ENCODE results near the gene RPS6KC1. TPM values are rescaled to one million over a fixed set of nuclear protein-coding genes. Genes with fewer than 3 reads are reported as not detected.
"Not testable (repeated sequence)": the region's sequence is repeated elsewhere in the genome, so short reads cannot be mapped to it uniquely, and the experiment has no call there.

Gene RPS6KC1
- total RNA-seq, 2 donors from 2014 or later: 13.7 to 48.5 TPM

DNA sequence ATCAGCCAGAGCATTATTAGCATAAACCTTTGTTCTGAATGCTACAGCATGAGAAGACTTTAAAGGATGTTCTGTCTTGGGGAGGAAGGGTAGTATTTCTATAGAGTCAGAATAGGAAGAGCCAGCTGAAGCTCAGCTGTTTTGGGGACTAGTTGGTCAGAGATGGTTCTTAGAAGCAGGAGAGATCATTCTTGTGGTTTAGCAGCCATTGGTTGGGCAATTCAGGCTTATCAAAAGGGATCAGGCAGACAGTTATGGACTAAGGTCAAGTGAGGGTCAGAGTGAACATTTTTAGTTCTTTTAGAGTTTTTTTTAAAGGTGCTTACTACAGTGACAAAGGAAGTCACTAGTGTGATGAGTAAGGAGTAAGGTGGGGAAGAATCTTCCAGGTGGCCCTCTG lies 245.5 kb downstream of the RPS6KC1 start:
- Histone ChIP-seq H3K4me1 (no peaks in the 10 kb centered on the region), H3K9me3 (peaks cover 0 to 6% (median 0%) of the 10 kb centered on the region in 3 donors), H3K27ac (no peak overlapping the region), H3K27me3 (no peaks in the 10 kb centered on the region), H3K4me3 (no peak overlapping the region), H3K36me3 (replicated peaks in 1 of 2; ENCODE audit: insufficient read depth in 1 of 2, low read depth in 2 of 2) (no peaks in the 10 kb centered on the region)
- intact Hi-C loops (cut with DNase I): no loop called here
- TF ChIP-seq, protein P1, sequence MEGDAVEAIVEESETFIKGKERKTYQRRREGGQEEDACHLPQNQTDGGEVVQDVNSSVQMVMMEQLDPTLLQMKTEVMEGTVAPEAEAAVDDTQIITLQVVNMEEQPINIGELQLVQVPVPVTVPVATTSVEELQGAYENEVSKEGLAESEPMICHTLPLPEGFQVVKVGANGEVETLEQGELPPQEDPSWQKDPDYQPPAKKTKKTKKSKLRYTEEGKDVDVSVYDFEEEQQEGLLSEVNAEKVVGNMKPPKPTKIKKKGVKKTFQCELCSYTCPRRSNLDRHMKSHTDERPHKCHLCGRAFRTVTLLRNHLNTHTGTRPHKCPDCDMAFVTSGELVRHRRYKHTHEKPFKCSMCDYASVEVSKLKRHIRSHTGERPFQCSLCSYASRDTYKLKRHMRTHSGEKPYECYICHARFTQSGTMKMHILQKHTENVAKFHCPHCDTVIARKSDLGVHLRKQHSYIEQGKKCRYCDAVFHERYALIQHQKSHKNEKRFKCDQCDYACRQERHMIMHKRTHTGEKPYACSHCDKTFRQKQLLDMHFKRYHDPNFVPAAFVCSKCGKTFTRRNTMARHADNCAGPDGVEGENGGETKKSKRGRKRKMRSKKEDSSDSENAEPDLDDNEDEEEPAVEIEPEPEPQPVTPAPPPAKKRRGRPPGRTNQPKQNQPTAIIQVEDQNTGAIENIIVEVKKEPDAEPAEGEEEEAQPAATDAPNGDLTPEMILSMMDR (IDR thresholded peaks at IDR 0.05): no peak
- TF ChIP-seq POLR2A (IDR thresholded peaks at IDR 0.05): no peak
- DNase-seq: no peak
- ATAC-seq: no peak

DNA sequence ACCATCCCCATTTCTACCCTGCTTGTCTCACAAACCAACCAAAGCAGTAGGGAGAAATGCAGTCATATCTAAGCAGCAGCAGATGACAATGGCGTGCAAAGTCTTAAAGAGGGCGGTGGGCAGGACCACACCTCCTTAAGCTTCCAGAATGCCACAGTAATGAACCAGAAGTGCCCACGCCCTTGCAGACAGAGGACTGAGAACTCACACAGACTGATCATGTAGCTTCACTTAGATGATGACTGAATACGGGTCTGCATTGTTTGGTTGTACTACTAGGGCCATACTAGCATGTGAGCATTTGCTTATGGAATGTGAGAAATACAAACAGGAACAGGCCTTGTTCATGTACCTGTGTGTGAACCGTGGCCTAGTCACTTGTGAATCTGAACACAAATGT lies 246.0 kb downstream of the RPS6KC1 start:
- peaks cover 0 to 6% (median 0%) of the 10 kb centered on the region in 3 donors for H3K9me3 ChIP-seq
- ATAC-seq (no peak), DNase-seq (no peak)
- H3K4me1 ChIP-seq: no peaks in the 10 kb centered on the region
- intact Hi-C loops (cut with DNase I): no loop called here
- no peaks in the 10 kb centered on the region for H3K27me3 ChIP-seq
- no peak overlapping the region for H3K4me3 ChIP-seq
- H3K36me3 ChIP-seq (replicated peaks in 1 of 2; ENCODE audit: insufficient read depth in 1 of 2, low read depth in 2 of 2): no peaks in the 10 kb centered on the region
- no peak overlapping the region for H3K27ac ChIP-seq
- TF ChIP-seq POLR2A (IDR thresholded peaks at IDR 0.05): no peak
- TF ChIP-seq, protein P1 (IDR thresholded peaks at IDR 0.05): no peak
- 92 to 96% methylated on average over 5 of the region's 5 CpGs for WGBS, 2 donors

DNA sequence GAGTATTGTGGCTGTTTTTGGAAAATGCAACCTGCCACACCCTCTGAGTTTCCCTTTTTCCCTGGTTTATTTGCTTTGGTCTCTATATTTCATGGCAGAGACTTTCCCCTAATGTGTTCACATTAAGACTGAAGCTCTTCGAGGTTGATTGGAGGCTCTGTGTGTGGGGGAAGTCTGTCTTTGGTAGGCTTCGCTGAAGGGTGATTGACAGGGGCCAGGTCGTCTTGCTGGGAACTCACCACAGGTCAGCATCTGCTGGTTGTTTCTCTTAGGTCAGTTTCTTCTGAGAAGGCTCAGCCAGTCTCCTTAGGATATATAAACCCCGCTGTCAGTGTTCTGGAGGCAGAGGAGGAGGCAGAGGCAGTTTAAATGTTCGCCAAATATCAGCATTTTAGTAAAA lies 249.4 kb downstream of the RPS6KC1 start:
- Histone ChIP-seq H3K4me3 (no peak overlapping the region), H3K27ac (no peak overlapping the region), H3K27me3 (no peaks in the 10 kb centered on the region), H3K36me3 (replicated peaks in 1 of 2; ENCODE audit: insufficient read depth in 1 of 2, low read depth in 2 of 2) (no peaks in the 10 kb centered on the region), H3K9me3 (peaks cover 0 to 6% (median 0%) of the 10 kb centered on the region in 3 donors), H3K4me1 (no peaks in the 10 kb centered on the region)
- 76% methylated on average over 5 of the region's 5 CpGs for WGBS, 2 donors
- no peak for ATAC-seq
- DNase-seq: no peak
- TF ChIP-seq, protein P1 (IDR thresholded peaks at IDR 0.05): no peak
- no peak for TF ChIP-seq POLR2A (IDR thresholded peaks at IDR 0.05)
- intact Hi-C loops (cut with DNase I): no loop called here

DNA sequence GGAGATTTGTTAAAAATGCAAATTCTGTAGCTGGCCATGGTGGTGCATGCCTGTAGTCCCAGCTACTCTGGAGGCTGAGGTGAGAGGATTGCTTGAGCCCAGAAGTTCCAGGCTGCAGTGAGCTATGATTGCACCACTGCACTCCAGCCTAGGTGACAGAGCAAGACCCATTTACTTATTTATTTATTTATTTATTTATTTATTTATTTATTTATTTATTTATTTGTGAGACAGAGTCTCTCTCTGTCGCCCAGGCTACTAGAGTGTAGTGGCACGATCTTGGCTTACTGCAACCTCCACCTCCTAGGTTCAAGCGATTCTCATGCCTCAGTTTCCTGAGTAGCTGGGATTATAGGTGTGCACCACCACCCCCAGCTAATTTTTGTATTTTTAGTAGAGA lies 250.5 kb downstream of the RPS6KC1 start:
- DNase-seq; H3K36me3 ChIP-seq (replicated peaks in 1 of 2; ENCODE audit: insufficient read depth in 1 of 2, low read depth in 2 of 2); H3K4me3 ChIP-seq; H3K27me3 ChIP-seq; H3K27ac ChIP-seq; H3K9me3 ChIP-seq; intact Hi-C loops (cut with DNase I); ATAC-seq; H3K4me1 ChIP-seq: not testable (repeated sequence)
- WGBS, 2 donors: 98 to 100% methylated on average over 3 of the region's 3 CpGs

DNA sequence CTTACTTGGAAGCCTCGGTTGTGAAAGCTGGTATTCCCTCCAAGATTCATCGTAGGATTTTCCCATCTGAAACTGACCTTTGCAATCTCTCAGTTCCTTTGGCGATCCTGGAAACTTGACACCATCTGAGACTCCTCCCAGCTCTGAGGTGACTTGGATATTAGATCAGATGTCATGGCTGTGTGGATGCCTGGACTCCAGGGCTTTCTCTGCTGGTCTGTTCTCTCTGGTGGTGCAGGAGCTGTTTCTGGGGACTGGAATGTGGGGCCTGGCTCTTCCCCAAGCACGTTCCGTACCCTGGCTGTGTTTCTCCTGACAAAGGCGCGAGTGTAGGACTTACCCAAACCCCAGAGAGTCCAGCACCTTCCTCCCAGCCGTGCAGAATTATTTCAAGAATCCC lies 252.2 kb downstream of the RPS6KC1 start:
- ATAC-seq (no peak), DNase-seq (peak in 1 of 4 donors; percentile 7)
- Histone ChIP-seq H3K4me1 (no peaks in the 10 kb centered on the region), H3K36me3 (replicated peaks in 1 of 2; ENCODE audit: insufficient read depth in 1 of 2, low read depth in 2 of 2) (no peaks in the 10 kb centered on the region), H3K27me3 (no peaks in the 10 kb centered on the region), H3K27ac (no peak overlapping the region), H3K9me3 (no peaks in the 10 kb centered on the region), H3K4me3 (no peak overlapping the region)
- 54 to 59% methylated on average over 8 of the region's 8 CpGs for WGBS, 2 donors
- intact Hi-C loops (cut with DNase I): no loop called here
- TF ChIP-seq POLR2A (IDR thresholded peaks at IDR 0.05): no peak
- TF ChIP-seq, protein P1 (IDR thresholded peaks at IDR 0.05): no peak
